Smooth muscle cell (in vitro differentiated cells): ENCODE data around the gene JSRP1. TPM values are rescaled to one million over a fixed set of nuclear protein-coding genes. Genes with fewer than 3 reads are reported as not detected.

Experiments
- DNase-seq: peaks from one replicate; lab custom pipeline; 2025; ENCODE audit not compliant: unreplicated experiment; lab: John Stamatoyannopoulos, UW
- H2AFZ ChIP-seq: fragments of 200-600 bp; sonication (generic); 2 replicates; pipeline ENCODE4 v1.6.0; 2016; ENCODE audit warnings: antibody characterized with exemption, low read depth, mild to moderate bottlenecking
- H3F3A ChIP-seq: fragments of 200-600 bp; sonication (generic); 2 replicates; pipeline ENCODE4 v1.6.0; 2017; ENCODE audit warnings: antibody characterized with exemption, low read depth
- H3K27ac ChIP-seq: fragments of 200-600 bp; sonication (generic); 2 replicates; pipeline ENCODE4 v1.5.1; 2016; ENCODE audit warnings: low read depth, mild to moderate bottlenecking
- H3K27me3 ChIP-seq: fragments of 200-600 bp; sonication (generic); 2 replicates; pipeline ENCODE4 v1.6.1; 2016; ENCODE audit warnings: low read depth, mild to moderate bottlenecking
- H3K36me3 ChIP-seq: fragments of 200-600 bp; sonication (generic); 2 replicates; pipeline ENCODE4 v1.5.1; 2016; ENCODE audit warnings: low read depth
- H3K4me1 ChIP-seq: fragments of 200-600 bp; sonication (generic); 2 replicates; pipeline ENCODE4 v1.5.1; 2016; ENCODE audit warnings: low read depth
- H3K4me2 ChIP-seq: fragments of 200-600 bp; sonication (generic); 2 replicates; pipeline ENCODE4 v1.6.0; 2016; ENCODE audit warnings: mild to moderate bottlenecking
- H3K4me3 ChIP-seq: fragments of 200-600 bp; sonication (generic); 2 replicates; pipeline ENCODE4 v1.5.1; 2016; ENCODE audit warnings: mild to moderate bottlenecking
- H3K79me2 ChIP-seq: fragments of 200-600 bp; sonication (generic); 2 replicates; pipeline ENCODE4 v1.6.0; 2016; ENCODE audit warnings: low read depth, mild to moderate bottlenecking
- H3K9ac ChIP-seq: fragments of 200-600 bp; sonication (generic); 2 replicates; pipeline ENCODE4 v1.6.0; 2016; ENCODE audit warnings: low read depth
- H3K9me3 ChIP-seq: fragments of 200-600 bp; sonication (generic); replicated peaks from 2 replicates; pipeline ENCODE4 v1.5.1; 2016; ENCODE audit warnings: low read depth
- H4K20me1 ChIP-seq: fragments of 200-600 bp; sonication (generic); 2 replicates; pipeline ENCODE4 v1.6.0; 2016; ENCODE audit warnings: low read depth
- CTCF ChIP-seq: fragments of 200-600 bp; sonication (generic); IDR thresholded peaks from 2 replicates; pipeline ENCODE4 v1.5.1; 2017; ENCODE audit warnings: borderline replicate concordance, mild to moderate bottlenecking, antibody characterized with exemption; ENCODE audit not compliant: insufficient read depth, poor library complexity, severe bottlenecking
- WGBS: methylation state at CpG from one replicate; pipeline ENCODE4 v1.1.7; 2016; ENCODE audit warnings: low lambda C conversion rate; 5-methylcytosine and 5-hydroxymethylcytosine counted together
- polyA plus RNA-seq: library from polyadenylated mRNA; unstranded; fragments of >200 nt; fragmentation: Nextera tagmentation; extraction: Ambion mirVana; gene quantifications from 2 replicates; pipeline ENCODE4 v1.2.1, GENCODE V29; 2016
- total RNA-seq: library from RNA; depleted of rRNA; stranded (reverse); fragments of >200 nt; gene quantifications from 2 replicates; pipeline ENCODE4 v1.2.3, GENCODE V29; 2014

Gene JSRP1
- total and polyA plus RNA-seq, 2 experiments from 2014 or later, result not detected

GRCh38 chr19:2287585-2288337 is 31.5 kb upstream of the JSRP1 start:
- Histone ChIP-seq H3K79me2 (no peaks in the 10 kb centered on the region), H3K27me3 (peaks cover 63% of the 10 kb centered on the region), H3K9ac (no peak overlapping the region), H3F3A (no peaks in the 10 kb centered on the region), H2AFZ (no peak overlapping the region), H3K9me3 (no peaks in the 10 kb centered on the region), H3K36me3 (no peaks in the 10 kb centered on the region), H3K4me1 (peaks cover 10% of the 10 kb centered on the region), H3K4me2 (no peak overlapping the region), H3K4me3 (no peak overlapping the region), H4K20me1 (peaks cover 58% of the 10 kb centered on the region), H3K27ac (no peak overlapping the region)
- no peak for DNase-seq
- no peak for TF ChIP-seq CTCF
- WGBS, result 94% methylated on average over 13 of the region's 13 CpGs

- Histone ChIP-seq H3K36me3 (no peaks in the 10 kb centered on the region), H3K4me1 (peaks cover 10% of the 10 kb centered on the region), H3K79me2 (no peaks in the 10 kb centered on the region), H4K20me1 (peaks cover 59% of the 10 kb centered on the region), H3F3A (no peaks in the 10 kb centered on the region), H3K9ac (no peak overlapping the region), H3K4me2 (no peak overlapping the region), H3K27ac (no peak overlapping the region), H2AFZ (no peak overlapping the region), H3K27me3 (peaks cover 51% of the 10 kb centered on the region), H3K4me3 (no peak overlapping the region), H3K9me3 (no peaks in the 10 kb centered on the region)
- DNase-seq, result no peak
- no peak for TF ChIP-seq CTCF
- WGBS, result 91% methylated on average over 20 of the region's 20 CpGs
Measured at GRCh38 chr19:2286402-2287140, 30.4 kb upstream of the JSRP1 start.

- no peak for TF ChIP-seq CTCF
- Histone ChIP-seq H3K27me3 (peaks cover 25% of the 10 kb centered on the region), H3K4me1 (no peaks in the 10 kb centered on the region), H3K4me2 (no peak overlapping the region), H3F3A (no peaks in the 10 kb centered on the region), H4K20me1 (peaks cover 49% of the 10 kb centered on the region), H3K27ac (no peak overlapping the region), H3K4me3 (no peak overlapping the region), H2AFZ (no peak overlapping the region), H3K36me3 (no peaks in the 10 kb centered on the region), H3K79me2 (no peaks in the 10 kb centered on the region), H3K9ac (no peak overlapping the region), H3K9me3 (no peaks in the 10 kb centered on the region)
- WGBS, result 97% methylated on average over 8 of the region's 8 CpGs
- no peak for DNase-seq
Measured at GRCh38 chr19:2283835-2284507, 27.8 kb upstream of the JSRP1 start.
